K562 (cell line): ENCODE data around the gene PYROXD2.

ENCODE experiments used
- CHD1 ChIP-seq: fragments of 200-600 bp; sonication (generic); IDR thresholded peaks from one replicate; pipeline ENCODE4 v1.6.1; 2012; ENCODE audit warnings: mild to moderate bottlenecking, moderate library complexity, low read length, inconsistent platforms
- EZH2 ChIP-seq: IDR thresholded peaks from 2 replicates; pipeline ENCODE4 v1.6.1; 2012; ENCODE audit warnings: low read depth, mild to moderate bottlenecking, inconsistent platforms, low read length, borderline replicate concordance
- MAFK ChIP-seq: IDR thresholded peaks from 2 replicates; pipeline ENCODE4 v1.6.1; 2011; ENCODE audit warnings: low read length, improper control_type of control experiment
- NRF1 ChIP-seq, 2 experiments: fragments of 450-650 bp; IDR thresholded peaks in 1 of 2; conservative IDR thresholded peaks in 1 of 2; 2 replicates each; pipeline ENCODE4 v1.6.1; 2014; ENCODE audit warnings: mild to moderate bottlenecking in 2 of 2
- POLR2A ChIP-seq: fragments of 450-650 bp; conservative IDR thresholded peaks from 2 replicates; pipeline ENCODE4 v1.6.1; 2016
- POLR2AphosphoS2 ChIP-seq: IDR thresholded peaks from 2 replicates; pipeline ENCODE4 v1.6.1; 2012; ENCODE audit warnings: low read length, improper control_type of control experiment
- SIN3A ChIP-seq, 2 experiments: fragments of 150-350 bp in 1 of 2; IDR thresholded peaks; 2 replicates each; pipeline ENCODE4 v1.6.1; 2011 to 2016; ENCODE audit warnings: borderline replicate concordance in 2 of 2, low read depth in 2 of 2, low read length in 2 of 2, mild to moderate bottlenecking in 2 of 2, moderate library complexity in 2 of 2; ENCODE audit not compliant: control insufficient read depth in 1 of 2
- STAG1 ChIP-seq: sonication (generic); formaldehyde crosslinking; IDR thresholded peaks from 2 replicates; pipeline ENCODE4 v1.5.0; 2020; ENCODE audit warnings: missing genetic modification reagents, borderline replicate concordance
- ZNF146 ChIP-seq: IDR thresholded peaks from one replicate; pipeline ENCODE4 v1.6.1; 2018; ENCODE audit warnings: missing compliant biosample characterization; ENCODE audit not compliant: unreplicated experiment
- ZNF436 ChIP-seq: fragments of 250-450, 450-650 bp; sonication (Bioruptor Pico); formaldehyde crosslinking; IDR thresholded peaks from 2 replicates; pipeline ENCODE4 v1.7.0; 2020; ENCODE audit warnings: mild to moderate bottlenecking

DNA sequence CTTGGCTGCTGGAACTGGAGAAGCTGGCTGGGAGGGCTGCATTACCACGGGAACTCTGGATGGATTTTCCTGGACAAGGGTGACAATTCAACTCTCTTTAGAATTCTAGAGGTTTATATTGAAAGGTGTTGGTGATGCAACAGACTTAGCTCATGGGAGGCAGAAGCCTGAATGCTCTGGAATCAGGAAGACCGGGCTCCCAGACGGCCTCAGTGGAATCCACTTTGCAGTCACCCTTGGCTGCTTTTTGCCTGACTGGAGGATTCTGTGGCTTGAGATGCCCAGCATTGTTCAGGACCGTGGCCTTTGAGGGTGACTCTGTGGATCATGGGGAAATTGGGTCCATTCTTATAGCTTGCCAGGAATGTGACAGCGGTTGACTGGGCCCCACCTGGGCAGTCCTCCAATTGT, 32.3 kb downstream of the PYROXD2 start:
- no peak for TF ChIP-seq CHD1
- TF ChIP-seq MAFK: no peak
- TF ChIP-seq SIN3A (IDR thresholded peaks at IDR 0.05; ENCODE audit: borderline replicate concordance in 2 of 2, control insufficient read depth in 1 of 2, low read depth in 2 of 2, low read length in 2 of 2): no peak
- no peak for TF ChIP-seq EZH2
- TF ChIP-seq POLR2A: no peak
- no peak for TF ChIP-seq ZNF436 (CRISPR knock-in tag)
- no peak for TF ChIP-seq STAG1 (CRISPR knock-in tag)
- no peak for TF ChIP-seq ZNF146 (CRISPR knock-in tag)
- no peak for TF ChIP-seq NRF1 (conservative IDR thresholded peaks at IDR 0.05 in 1 of 2, IDR thresholded peaks at IDR 0.05 in 1 of 2)
- TF ChIP-seq POLR2AphosphoS2: no peak
